Mesenchymal stem cell (in vitro differentiated cells and primary cell): Measurements from ENCODE around the gene VMAC.

Experiments
- DNase-seq: peaks from one replicate; pipeline ENCODE4 v3.0.0-alpha.2; 2013
- H2AFZ ChIP-seq: one replicate; pipeline ENCODE4 v1.6.1; 2013; ENCODE audit warnings: low read depth, mild to moderate bottlenecking, control low read depth, inconsistent platforms, low read length, moderate library complexity
- H2AK5ac ChIP-seq: 2 replicates; pipeline ENCODE4 v1.6.1; 2013; ENCODE audit warnings: low read length, moderate library complexity, mild to moderate bottlenecking, inconsistent platforms; ENCODE audit not compliant: severe bottlenecking
- H2BK120ac ChIP-seq: one replicate; pipeline ENCODE4 v1.6.1; 2013; ENCODE audit warnings: low read depth, mild to moderate bottlenecking, inconsistent platforms, low read length, moderate library complexity
- H2BK12ac ChIP-seq, 2 experiments: one replicate each; pipeline ENCODE4 v1.6.1; 2013; ENCODE audit warnings: inconsistent platforms in 2 of 2, low read length in 2 of 2, mild to moderate bottlenecking in 2 of 2, moderate library complexity in 2 of 2, control low read depth in 1 of 2
- H2BK15ac ChIP-seq: one replicate; pipeline ENCODE4 v1.6.1; 2013; ENCODE audit warnings: mild to moderate bottlenecking, low read depth, inconsistent platforms; ENCODE audit not compliant: poor library complexity, severe bottlenecking
- H2BK5ac ChIP-seq: 2 replicates; pipeline ENCODE4 v1.6.1; 2013; ENCODE audit warnings: low read depth, mild to moderate bottlenecking, low read length, control low read depth, inconsistent platforms; ENCODE audit not compliant: poor library complexity, severe bottlenecking
- H3K14ac ChIP-seq, 2 experiments: one replicate each; pipeline ENCODE4 v1.6.1; 2013; ENCODE audit warnings: inconsistent platforms in 2 of 2, low read length in 2 of 2, control low read depth in 1 of 2, mild to moderate bottlenecking in 1 of 2, moderate library complexity in 1 of 2
- H3K18ac ChIP-seq, 2 experiments: one replicate each; pipeline ENCODE4 v1.6.1; 2013; ENCODE audit warnings: inconsistent platforms in 2 of 2, low read length in 2 of 2, control low read depth in 1 of 2, low read depth in 1 of 2, mild to moderate bottlenecking in 1 of 2
- H3K23ac ChIP-seq, 2 experiments: one replicate each; pipeline ENCODE4 v1.6.1; 2013; ENCODE audit warnings: inconsistent platforms in 2 of 2, low read length in 2 of 2, mild to moderate bottlenecking in 2 of 2, moderate library complexity in 2 of 2, control low read depth in 1 of 2
- H3K27ac ChIP-seq: 2 replicates; pipeline ENCODE4 v1.5.1; 2013; ENCODE audit warnings: mild to moderate bottlenecking, moderate library complexity, low read length, control low read depth, inconsistent platforms; ENCODE audit not compliant: poor library complexity, severe bottlenecking
- H3K27me3 ChIP-seq, 2 experiments: 2 replicates each; pipeline versions ENCODE4 v1.6.1 to v1.7.0; 2013; ENCODE audit warnings: low read length in 2 of 2, mild to moderate bottlenecking in 2 of 2, moderate library complexity in 2 of 2, control low read depth in 1 of 2, inconsistent platforms in 1 of 2; ENCODE audit not compliant: control insufficient read depth in 1 of 2, insufficient read depth in 1 of 2
- H3K36me3 ChIP-seq, 2 experiments: 2 replicates each; pipeline versions ENCODE4 v1.6.1 to v1.7.0; 2013; ENCODE audit warnings: low read length in 2 of 2, control low read depth in 1 of 2, inconsistent platforms in 1 of 2, low read depth in 1 of 2, mild to moderate bottlenecking in 1 of 2; ENCODE audit not compliant: insufficient read depth in 2 of 2, control insufficient read depth in 1 of 2
- H3K4ac ChIP-seq, 2 experiments: one replicate each; pipeline ENCODE4 v1.6.1; 2013; ENCODE audit warnings: inconsistent platforms in 2 of 2, low read length in 2 of 2, mild to moderate bottlenecking in 2 of 2, moderate library complexity in 2 of 2, control low read depth in 1 of 2, low read depth in 1 of 2
- H3K4me1 ChIP-seq: 2 replicates; pipeline ENCODE4 v1.6.1; 2013; ENCODE audit warnings: low read depth, low read length, control low read depth; ENCODE audit not compliant: control insufficient read depth, insufficient read depth
- H3K4me2 ChIP-seq: 2 replicates; pipeline ENCODE4 v1.6.1; 2013; ENCODE audit warnings: low read length, mild to moderate bottlenecking, inconsistent platforms; ENCODE audit not compliant: poor library complexity, severe bottlenecking
- H3K4me3 ChIP-seq, 2 experiments: 2 replicates each; pipeline versions ENCODE4 v1.5.1 to v1.7.0; 2013; ENCODE audit warnings: low read length in 2 of 2, mild to moderate bottlenecking in 2 of 2, control low read depth in 1 of 2, low read depth in 1 of 2; ENCODE audit not compliant: insufficient read depth in 1 of 2
- H3K79me1 ChIP-seq: replicated peaks from 2 replicates; pipeline ENCODE4 v1.6.1; 2013; ENCODE audit warnings: mild to moderate bottlenecking, control low read depth, low read length, inconsistent platforms; ENCODE audit not compliant: poor library complexity, severe bottlenecking
- H3K9ac ChIP-seq: 2 replicates; pipeline ENCODE4 v1.7.0; 2013; ENCODE audit warnings: mild to moderate bottlenecking, low read length, moderate library complexity
- H3K9me3 ChIP-seq: 2 replicates; pipeline ENCODE4 v1.7.0; 2013; ENCODE audit warnings: mild to moderate bottlenecking, low read length; ENCODE audit not compliant: control insufficient read depth
- H4K8ac ChIP-seq: one replicate; pipeline ENCODE4 v1.6.1; 2013; ENCODE audit warnings: inconsistent platforms, mild to moderate bottlenecking, low read length, moderate library complexity
- H4K91ac ChIP-seq: one replicate; pipeline ENCODE4 v1.6.1; 2013; ENCODE audit warnings: mild to moderate bottlenecking, low read length, inconsistent platforms
- WGBS: methylation state at CpG from one replicate; pipeline ENCODE4 v1.1.7; 2013; ENCODE audit warnings: mixed read lengths; 5-methylcytosine and 5-hydroxymethylcytosine counted together

The VMAC gene

GRCh38 chr19:5934774-5935472 lies 30.3 kb downstream of the VMAC start:
- WGBS: 40% methylated on average over 14 of the region's 16 CpGs
- no peak overlapping the region for H3K4ac ChIP-seq

GRCh38 chr19:5935473-5936291 lies 31.0 kb downstream of the VMAC start:
- Histone ChIP-seq H3K18ac (peak overlapping the region; percentile 70 to 77), H3K4me3 (peak overlapping the region in 1 of 2 experiments; percentile 59), H2BK12ac (peak overlapping the region; percentile 33 to 38), H4K91ac (peak overlapping the region; percentile 25), H2AFZ (no peak overlapping the region), H3K36me3 (peaks cover 58 to 72% of the 10 kb centered on the region in 2 experiments), H3K27me3 (no peaks in the 10 kb centered on the region), H2BK15ac (peak overlapping the region; percentile 12), H3K14ac (peak overlapping the region in 1 of 2 experiments; percentile 35), H3K4me2 (no peak overlapping the region), H2BK5ac (no peak overlapping the region), H3K9ac (peak overlapping the region; percentile 83), H3K4ac (no peak overlapping the region), H2BK120ac (peak overlapping the region; percentile 67), H3K27ac (no peak overlapping the region), H3K23ac (no peak overlapping the region), H4K8ac (peak overlapping the region; percentile 45), H3K9me3 (no peaks in the 10 kb centered on the region), H3K4me1 (peaks cover 17% of the 10 kb centered on the region), H3K79me1 (peaks cover 59% of the 10 kb centered on the region), H2AK5ac (no peak overlapping the region)
- WGBS: 76% methylated on average over 25 of the region's 25 CpGs
- no peak for DNase-seq

More at GRCh38 chr19:5934774-5935472, 30.3 kb downstream of the VMAC start:
- H3K27me3 ChIP-seq: no peaks in the 10 kb centered on the region
- no peak overlapping the region for H3K27ac ChIP-seq
- H3K36me3 ChIP-seq: peaks cover 58 to 70% of the 10 kb centered on the region in 2 experiments
- peak overlapping the region; percentile 83 for H3K9ac ChIP-seq
- H3K4me2 ChIP-seq: no peak overlapping the region
- H4K91ac ChIP-seq: no peak overlapping the region
- no peak overlapping the region for H3K18ac ChIP-seq
- no peak overlapping the region for H3K14ac ChIP-seq
- H3K23ac ChIP-seq: no peak overlapping the region
- no peak overlapping the region for H2AFZ ChIP-seq
- H3K4me1 ChIP-seq: peaks cover 17% of the 10 kb centered on the region
- no peak overlapping the region for H2AK5ac ChIP-seq
- H3K9me3 ChIP-seq: no peaks in the 10 kb centered on the region
- H3K4me3 ChIP-seq: peak overlapping the region in 1 of 2 experiments; percentile 59
- peaks cover 57% of the 10 kb centered on the region for H3K79me1 ChIP-seq
- H2BK120ac ChIP-seq: no peak overlapping the region
- no peak overlapping the region for H2BK12ac ChIP-seq
- no peak overlapping the region for H2BK5ac ChIP-seq
- H4K8ac ChIP-seq: no peak overlapping the region
- DNase-seq: peak; percentile 64
- no peak overlapping the region for H2BK15ac ChIP-seq

GRCh38 chr19:5936292-5936592 lies 31.6 kb downstream of the VMAC start:
- H3K4me2 ChIP-seq: no peak overlapping the region
- H3K27ac ChIP-seq: no peak overlapping the region
- peak overlapping the region; percentile 83 for H3K9ac ChIP-seq
- H3K27me3 ChIP-seq: no peaks in the 10 kb centered on the region
- no peak overlapping the region for H3K4me3 ChIP-seq
- no peak overlapping the region for H3K23ac ChIP-seq
- DNase-seq: no peak
- peak overlapping the region in 1 of 2 experiments; percentile 18 for H2BK12ac ChIP-seq
- 97% methylated on average over 9 of the region's 9 CpGs for whole genome bisulfite sequencing
- H2AFZ ChIP-seq: no peak overlapping the region
- H2BK15ac ChIP-seq: no peak overlapping the region
- no peak overlapping the region for H2AK5ac ChIP-seq
- H2BK120ac ChIP-seq: peak overlapping the region; percentile 67
- peak overlapping the region; percentile 25 for H4K91ac ChIP-seq
- H4K8ac ChIP-seq: no peak overlapping the region
- peak overlapping the region in 1 of 2 experiments; percentile 70 for H3K18ac ChIP-seq
- no peak overlapping the region for H3K4ac ChIP-seq
- no peak overlapping the region for H2BK5ac ChIP-seq
- H3K4me1 ChIP-seq: peaks cover 17% of the 10 kb centered on the region
- H3K9me3 ChIP-seq: no peaks in the 10 kb centered on the region
- H3K79me1 ChIP-seq: peaks cover 62% of the 10 kb centered on the region
- H3K36me3 ChIP-seq: peaks cover 58 to 72% of the 10 kb centered on the region in 2 experiments
- H3K14ac ChIP-seq: no peak overlapping the region

GRCh38 chr19:5937550-5937949 lies 32.9 kb downstream of the VMAC start:
- Histone ChIP-seq H2BK5ac (no peak overlapping the region), H3K23ac (no peak overlapping the region), H3K4me1 (peaks cover 17% of the 10 kb centered on the region), H3K27me3 (no peaks in the 10 kb centered on the region), H2BK12ac (no peak overlapping the region), H2BK120ac (no peak overlapping the region), H3K9ac (no peak overlapping the region), H3K9me3 (no peaks in the 10 kb centered on the region), H2BK15ac (no peak overlapping the region), H3K36me3 (peaks cover 50 to 62% of the 10 kb centered on the region in 2 experiments), H3K14ac (no peak overlapping the region), H3K4ac (no peak overlapping the region), H3K4me3 (no peak overlapping the region), H2AK5ac (no peak overlapping the region), H3K79me1 (peaks cover 65% of the 10 kb centered on the region), H2AFZ (no peak overlapping the region), H3K18ac (no peak overlapping the region), H4K8ac (no peak overlapping the region), H3K4me2 (no peak overlapping the region), H4K91ac (peak overlapping the region; percentile 11), H3K27ac (no peak overlapping the region)
- DNase-seq: no peak
- WGBS: 83% methylated on average over 10 of the region's 10 CpGs
